HG02623 (cell line): ENCODE measurements around the gene TCHP.
A peak's percentile ranks its signal among the peaks of the same experiment; 100 is the strongest.
"Not testable (repeated sequence)": the region's sequence is repeated elsewhere in the genome, so short reads cannot be mapped to it uniquely, and the experiment has no call there.

Experiments
- ATAC-seq: cut with Tn5 transposase; IDR thresholded peaks from one replicate; pipeline ENCODE4 v1.9.1; 2021; ENCODE audit warnings: moderate library complexity; ENCODE audit not compliant: unreplicated experiment

TCHP gene, protein sequence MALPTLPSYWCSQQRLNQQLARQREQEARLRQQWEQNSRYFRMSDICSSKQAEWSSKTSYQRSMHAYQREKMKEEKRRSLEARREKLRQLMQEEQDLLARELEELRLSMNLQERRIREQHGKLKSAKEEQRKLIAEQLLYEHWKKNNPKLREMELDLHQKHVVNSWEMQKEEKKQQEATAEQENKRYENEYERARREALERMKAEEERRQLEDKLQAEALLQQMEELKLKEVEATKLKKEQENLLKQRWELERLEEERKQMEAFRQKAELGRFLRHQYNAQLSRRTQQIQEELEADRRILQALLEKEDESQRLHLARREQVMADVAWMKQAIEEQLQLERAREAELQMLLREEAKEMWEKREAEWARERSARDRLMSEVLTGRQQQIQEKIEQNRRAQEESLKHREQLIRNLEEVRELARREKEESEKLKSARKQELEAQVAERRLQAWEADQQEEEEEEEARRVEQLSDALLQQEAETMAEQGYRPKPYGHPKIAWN

DNA sequence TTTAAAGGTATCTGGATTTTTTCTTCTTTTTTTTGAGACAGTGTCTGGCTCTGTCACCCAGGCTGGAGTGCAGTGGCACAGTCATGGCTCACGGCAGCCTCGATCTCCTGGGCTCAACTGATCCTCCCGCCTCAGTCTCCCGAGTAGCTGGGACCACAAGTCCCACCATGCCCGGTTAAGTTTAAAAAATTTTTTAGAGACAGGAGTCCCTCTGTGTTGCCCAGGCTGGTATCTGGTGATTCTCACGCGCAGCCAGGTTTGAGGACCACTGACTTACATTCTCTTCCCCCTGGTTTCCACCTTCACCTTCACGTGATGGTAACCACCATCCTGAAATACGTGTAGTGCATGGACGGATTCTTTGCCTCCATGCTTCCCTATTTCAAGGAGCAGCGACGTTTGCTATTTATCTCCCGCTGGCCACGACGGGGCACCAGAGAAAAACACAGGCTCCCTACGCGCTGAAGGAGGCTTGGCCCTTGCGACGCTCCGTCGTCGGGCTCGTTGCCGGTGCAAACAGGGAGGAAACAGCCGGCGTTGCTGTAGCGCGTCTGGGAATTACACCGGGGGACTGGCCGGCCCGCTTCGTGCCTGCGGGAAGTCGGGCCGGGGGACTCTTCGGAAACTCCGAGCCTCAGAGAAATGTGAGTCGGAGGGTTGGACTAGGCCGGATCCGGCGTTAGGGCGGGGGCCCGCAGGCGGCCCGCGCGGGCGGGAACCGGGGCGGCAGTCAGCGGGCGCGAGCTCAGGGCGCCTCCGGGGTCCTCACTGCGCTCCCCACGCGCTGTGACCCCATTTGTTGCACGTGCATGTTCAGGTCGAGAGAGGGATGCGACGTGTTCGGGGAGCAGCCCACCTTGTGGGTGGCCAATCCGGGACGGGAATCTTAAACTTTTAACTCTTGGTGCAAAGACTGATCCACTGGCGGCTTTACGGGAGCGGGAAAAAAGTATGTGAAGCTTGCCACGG lies at the start of gene TCHP:
Gene TCHP (plus strand): TSS at position 492 of the 969 bp plus-strand sequence. CDS start 2,753 bp downstream, outside the sequence.
- peak; percentile 68 for ATAC-seq

DNA sequence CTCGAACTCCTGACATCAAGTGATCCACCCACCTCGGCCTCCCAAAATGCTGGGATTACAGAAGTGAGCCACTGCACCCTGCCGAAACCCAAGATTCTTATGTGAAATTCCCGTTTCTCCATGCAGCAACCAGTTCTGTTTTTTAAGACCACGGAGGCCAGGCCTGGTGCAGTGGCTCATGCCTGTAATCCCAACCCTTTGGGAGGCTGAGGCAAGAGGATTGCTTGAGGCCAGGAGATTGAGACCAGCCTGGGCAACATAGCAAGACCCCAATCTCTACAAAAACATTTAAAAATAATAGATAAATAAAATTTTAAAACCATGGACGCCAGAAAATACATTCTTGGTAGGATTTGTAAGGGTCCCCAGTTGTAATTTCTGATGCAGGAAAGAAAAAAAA lies 49.6 kb upstream of the TCHP start:
- not testable (repeated sequence) for ATAC-seq

DNA sequence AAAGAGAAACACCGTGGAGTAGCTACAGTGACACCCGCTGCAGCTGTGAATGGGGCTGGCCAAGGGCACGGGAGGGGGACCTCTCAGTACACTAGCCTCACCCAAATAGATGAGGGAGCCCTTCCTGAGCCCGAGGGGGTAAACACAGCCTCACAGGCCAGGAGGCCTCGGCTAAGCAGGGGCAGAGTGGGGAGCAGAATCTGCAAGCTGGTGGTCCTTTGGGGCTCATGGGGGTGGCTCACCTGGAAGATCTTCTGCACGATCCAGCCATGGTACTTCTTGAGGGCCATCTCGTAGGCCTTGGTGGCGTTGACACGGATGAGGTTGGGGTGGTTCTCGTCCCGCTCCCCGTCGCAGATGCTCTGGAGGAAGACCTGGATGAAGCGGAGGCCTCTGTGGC lies 44.7 kb upstream of the TCHP start:
- ATAC-seq, result no peak

DNA sequence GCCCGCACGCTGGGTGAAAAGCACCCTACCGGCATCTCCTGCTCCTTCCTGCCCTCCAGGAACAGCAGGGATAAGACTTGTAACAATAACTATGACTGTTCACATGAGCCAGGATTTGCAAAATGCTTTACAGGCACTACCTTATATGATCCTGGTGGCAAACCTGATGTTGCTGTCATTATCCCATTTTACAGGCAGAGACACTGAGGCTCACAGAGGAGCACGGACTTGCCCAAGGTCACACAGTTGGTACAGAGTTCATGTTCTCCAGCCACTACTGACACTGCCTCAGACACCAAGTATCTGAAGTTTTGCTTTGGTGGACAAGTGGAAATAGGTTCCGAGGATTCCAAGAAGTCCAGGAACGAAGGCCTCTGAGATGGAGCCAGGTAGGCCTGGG lies 42.4 kb upstream of the TCHP start:
- no peak for ATAC-seq

DNA sequence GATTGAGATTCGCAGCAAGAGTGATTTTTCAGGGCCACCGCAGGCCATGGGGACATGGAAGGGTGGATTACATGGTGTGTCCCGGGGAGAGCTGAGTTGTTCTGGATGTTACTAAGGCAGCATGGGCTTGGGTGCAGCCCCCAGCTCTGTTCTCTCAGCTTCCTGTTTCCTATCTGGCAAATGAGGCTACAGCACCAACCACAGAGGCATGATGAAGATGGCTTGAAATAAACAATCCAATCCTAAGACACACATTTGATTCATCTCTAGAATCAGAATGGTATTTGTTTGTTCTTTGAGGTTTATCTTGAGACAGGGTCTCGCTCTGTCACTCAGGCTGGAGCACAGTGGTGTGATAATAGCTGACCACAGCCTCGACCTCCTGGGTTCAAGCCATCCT lies 41.3 kb upstream of the TCHP start:
- no peak for ATAC-seq

DNA sequence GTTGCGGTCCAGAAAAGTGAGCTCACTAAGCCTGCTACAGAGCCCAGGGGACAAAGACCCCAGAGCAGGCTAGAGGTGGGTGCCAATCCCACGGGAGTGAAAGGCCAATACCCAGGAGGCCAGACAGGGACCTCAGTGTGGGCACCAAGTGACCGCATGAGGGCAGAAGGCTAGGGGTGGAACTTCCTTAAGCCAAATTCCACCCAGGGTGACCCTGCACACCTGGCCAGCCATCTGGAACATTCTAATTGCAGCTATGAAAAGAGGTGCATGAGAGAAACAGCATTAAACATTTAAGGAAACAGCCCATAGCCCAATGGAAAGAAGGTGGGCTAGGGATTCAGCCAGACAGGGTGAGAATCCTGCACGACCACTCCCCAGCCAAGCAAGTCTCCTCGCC lies 39.1 kb upstream of the TCHP start:
- no peak for ATAC-seq

DNA sequence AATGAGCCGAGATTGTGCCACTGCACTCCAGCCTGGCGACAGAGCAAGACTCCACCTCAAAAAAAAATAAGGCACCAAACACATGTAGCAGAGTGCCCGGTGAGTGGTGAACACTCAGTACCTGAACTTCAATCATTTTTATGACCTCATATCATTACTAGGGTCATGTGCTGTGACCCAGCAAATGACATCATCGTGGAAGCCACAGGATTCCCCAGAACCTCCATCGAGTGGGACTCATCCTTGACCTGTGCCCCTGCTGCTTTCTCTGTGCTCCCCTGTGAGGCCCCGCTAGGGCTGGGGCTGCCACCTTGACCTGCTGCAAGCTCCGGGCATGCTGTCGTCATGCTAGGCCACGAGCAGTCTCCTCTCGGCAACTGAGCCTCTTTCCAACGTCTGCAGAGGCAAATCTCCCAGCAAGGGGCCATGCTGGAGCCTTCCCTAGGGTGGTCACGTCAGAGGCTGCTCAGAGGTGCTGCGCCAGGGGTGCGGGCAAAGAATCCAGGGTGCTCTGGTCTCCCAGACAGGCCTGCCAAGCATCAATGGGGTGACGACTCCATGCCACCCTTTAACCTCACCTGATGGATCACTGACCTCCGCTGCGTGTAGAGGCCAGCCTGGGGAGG lies 38.3 kb upstream of the TCHP start:
- ATAC-seq, result no peak

DNA sequence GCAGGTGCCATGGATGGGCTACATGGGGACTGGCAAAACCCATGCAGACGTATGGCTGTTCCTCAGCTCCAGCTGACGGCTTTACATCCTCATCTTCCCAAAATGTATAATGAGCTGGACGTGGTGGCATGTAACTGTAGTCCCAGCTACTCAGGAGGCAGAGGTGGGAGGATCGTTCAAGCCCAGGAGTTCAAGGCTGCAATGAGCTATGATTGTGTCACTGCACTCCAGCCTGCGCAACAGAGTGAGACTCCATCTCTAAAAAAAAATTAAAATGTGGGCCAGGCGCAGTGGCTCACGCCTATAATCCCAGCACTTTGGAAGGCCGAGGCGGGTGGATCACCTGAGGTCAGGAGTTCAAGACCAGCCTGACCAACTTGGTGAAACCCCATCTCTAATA lies 37.6 kb upstream of the TCHP start:
- not testable (repeated sequence) for ATAC-seq

DNA sequence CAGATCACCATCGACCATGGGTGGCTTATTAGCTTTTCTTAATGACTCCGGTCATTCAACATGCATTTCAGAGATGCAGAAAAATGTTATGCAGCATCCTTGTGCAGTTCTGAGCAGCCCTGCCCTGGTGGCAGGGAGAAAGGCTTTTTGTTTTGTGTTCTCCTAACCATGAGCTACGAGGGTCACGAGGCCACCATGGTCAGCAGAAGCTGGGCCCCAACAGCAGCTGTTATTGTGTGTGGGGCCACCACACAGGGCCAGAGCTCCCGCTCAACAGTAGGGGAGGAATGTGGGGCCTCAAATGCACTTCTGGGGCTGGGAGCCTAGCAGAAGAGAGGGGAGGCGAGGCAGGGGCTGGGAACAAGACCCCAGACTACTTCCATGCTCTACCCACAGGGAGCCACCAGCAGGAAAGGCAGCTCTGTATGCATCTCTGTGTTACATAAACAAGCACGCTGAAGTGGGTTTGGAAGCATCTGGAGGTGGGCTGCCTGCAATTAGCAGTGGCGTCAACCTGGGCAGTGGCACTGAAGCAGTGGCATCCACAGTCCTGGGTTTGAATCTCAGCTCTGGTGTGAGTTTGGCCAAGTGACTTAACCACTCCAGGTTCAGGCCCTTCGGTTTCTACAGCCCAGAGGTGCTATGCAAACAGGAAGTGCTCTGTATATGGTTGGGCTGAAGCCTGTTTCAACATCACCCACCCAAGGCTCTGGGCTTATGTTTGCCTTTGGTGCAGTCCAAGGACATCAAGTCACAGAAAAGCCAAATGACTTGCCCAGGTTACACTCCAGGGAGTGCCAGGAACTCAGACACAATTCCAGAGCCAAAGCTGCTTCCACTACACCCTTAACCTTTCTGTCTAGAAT lies 36.0 kb upstream of the TCHP start:
- no peak for ATAC-seq

DNA sequence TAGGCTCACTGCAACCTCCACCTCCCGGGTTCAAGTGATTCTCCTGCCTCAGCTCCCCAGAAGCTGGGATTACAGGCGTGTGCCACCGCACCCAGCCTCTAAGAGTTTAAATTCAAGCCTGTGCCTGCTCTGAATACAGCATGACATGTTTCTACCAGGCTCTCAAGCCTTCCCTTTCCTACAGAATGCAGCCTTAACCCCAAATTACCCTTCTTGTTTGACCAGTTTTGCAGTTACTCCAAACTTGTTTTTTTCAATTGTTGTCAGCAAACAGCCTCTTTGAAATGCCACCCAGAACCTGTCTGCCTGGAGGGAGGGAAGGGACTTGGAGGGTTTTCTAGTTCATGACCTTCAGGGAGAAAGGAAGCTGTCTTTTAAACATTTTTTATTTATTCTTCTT lies 35.2 kb upstream of the TCHP start:
- ATAC-seq, result no peak

DNA sequence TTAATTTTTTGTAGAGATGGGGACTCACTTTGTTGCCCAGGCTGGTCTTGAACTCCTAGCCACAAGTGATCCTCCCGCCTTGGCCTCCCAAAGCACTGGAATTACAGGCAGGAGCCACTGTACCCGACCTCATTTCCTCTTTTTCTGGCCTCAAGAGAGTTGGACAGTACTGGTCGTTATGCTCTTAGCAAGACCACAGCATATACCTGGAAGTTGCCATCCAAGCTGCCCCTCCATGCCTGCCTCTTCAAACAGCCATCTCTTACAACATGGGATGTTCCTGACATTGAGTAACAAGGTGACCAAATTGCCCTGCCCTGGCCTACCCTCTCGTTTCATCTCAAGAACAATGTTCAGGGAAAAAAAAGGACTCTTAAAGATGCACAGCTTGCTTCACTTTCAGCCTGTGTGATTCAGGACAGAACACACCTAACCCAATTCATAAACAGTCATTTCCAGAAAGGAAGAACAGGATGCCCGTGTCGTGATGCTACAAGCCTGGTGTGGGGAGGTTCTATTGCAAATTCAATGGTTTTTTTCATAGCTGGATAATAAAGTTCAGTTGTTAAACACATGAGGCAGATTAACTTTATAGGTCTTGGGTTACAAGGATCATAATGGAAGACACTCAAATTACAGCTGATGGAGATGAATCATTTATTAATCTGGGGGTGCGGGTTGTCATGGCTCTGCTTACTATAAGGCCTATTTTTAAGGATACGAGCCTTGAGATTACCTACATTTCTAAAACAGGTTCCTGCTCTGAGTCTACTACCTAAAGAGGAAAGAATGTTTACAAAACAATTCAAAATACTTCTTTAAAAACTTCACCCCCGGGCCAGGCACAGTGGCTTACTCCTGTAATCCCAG lies 31.7 kb upstream of the TCHP start:
- no peak for ATAC-seq

DNA sequence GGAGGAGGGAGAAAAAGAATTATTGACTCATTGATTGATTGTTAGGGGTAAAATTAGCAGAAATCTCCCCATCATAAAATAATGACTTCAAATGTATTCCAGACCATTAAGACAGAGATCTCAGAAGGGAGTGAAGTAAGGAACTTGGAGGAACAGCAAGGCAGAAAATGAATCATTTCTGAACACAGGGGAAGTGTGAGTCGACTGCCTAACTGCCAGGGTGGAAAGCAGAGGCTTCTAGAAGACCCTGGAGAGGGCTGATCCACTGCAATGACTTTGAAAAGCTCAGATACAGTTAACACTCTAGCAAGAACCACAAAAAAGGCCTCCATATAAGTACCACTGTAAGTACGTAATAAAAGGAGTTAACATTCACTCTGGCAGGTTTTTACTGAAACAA lies 29.4 kb upstream of the TCHP start:
- ATAC-seq, result no peak

DNA sequence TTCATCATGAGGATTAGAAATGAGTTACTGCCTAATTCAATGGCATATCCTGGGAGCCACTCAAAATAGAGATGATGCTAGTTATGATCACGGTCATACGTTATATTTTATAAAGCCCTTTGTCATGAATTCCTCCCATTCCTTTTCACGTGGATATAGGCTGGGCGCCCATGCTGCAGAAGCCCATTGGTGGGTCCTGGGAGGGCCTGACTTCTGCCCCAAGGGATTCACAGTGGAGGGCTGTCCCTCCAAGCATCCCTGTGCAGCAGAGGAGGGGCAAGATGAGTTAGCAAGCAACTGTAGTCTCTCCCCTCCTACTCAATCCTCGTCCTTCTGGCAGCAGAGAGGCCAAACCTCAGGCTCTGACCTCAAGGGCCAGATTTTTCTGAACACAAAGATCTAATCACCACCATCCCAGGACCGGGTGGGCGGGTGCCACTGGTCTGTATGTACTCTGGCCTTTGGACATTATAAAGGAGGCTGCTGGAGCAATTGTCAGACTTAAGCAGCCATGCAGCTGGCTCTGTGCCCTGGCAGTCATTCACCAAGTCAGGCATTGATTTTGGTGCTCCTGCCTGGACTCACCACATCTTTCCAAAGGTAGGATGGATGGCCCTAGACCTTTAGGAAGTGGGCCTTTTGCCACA lies 28.3 kb upstream of the TCHP start:
- ATAC-seq, result no peak

DNA sequence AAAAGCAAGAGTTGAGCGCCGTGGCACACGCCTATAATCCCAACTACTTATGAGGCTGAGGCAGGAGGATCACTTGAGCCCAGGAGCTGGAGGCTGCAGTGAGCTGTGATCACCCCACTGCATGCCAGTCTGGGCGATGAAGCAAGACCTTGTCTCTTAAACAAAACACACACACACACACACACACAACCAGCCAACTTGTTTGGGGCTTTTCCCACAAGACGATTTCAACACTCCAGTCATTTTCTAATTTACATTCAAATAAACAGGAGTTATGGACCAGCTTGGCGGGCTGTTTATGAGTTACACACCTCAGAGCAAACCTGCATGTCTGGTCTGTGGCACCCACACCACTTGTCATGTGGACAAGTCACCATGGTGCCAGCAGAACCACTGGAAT lies 26.4 kb upstream of the TCHP start:
- ATAC-seq, result no peak

DNA sequence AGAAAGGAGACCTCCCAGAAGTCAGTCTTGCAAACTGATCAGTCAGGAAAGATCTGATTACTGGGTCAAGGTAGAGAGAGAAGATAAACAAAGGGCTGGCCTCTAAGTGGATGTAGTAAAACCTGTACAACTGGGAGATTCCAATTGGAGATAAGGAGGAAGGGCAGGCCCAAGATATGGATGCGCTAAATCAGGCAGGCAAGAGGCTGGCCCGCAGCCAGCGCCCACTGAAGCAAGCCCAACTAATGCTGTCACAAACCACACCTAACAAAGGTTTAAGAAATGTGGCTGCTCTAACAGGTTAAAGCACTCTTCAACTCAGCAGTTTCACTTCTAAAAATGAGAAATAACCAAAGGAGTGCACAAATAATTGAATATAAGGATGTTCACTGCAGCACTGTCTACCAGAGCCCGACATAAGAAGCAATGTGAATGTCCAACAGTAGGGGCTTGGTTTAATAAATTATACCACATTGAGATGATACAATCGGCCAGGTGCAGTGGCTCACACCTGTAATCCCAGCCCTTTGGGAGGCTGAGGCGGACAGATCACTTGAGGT lies 24.4 kb upstream of the TCHP start:
- ATAC-seq, result no peak

DNA sequence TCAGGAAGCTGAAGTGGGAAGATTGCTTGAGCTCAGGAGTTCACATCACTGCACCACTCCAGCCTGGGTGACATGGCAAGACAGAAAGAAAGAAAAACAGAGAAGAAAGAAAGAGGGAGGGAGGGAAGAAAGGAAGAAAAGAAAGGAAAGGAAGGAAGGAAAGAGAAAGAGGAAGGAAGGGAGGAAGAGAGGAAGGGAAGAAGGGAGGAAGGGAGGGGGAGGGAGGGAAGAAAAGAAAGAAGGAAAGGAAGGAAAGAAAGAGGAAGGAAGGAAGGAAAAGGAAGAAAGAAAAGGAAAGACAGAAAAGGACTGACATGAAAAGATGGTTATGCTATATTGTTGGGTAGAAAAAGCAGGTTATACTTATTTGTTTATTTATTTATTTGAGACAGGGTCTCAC lies 23.7 kb upstream of the TCHP start:
- ATAC-seq, result no peak

DNA sequence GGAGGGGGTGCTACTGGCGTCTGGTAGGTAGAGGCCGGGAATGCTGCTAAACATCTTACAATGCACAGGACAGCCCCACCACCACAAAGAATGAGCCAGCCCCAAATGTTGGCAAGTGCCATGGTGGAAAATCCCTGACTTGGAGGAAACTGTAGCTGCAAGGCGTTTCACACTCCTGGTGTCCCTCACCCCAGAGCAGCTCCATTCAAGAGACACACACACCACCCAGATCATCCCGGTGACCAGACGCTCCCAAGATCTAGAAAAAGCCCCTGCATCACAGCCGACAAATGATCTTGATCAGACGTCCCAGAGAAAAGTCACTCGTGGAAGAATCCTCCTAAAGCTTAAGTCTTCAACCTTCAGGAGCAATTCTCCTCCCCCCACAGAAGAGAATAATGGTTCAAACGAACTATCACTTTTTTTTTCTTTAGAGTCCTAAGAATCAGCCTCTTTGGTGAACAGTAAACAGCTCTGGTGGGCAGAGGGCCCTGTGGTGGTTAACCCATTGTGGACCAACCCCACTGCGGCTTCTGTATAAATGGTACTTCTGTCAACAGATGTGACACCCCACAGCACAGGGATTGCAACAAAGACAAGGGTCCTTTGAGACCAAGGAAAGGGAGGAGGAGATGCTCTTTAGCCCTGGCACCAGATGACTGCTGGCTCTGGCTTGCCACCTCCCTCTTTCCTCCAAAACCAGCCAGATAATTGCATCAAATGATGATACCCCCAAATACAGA lies 22.4 kb upstream of the TCHP start:
- no peak for ATAC-seq

DNA sequence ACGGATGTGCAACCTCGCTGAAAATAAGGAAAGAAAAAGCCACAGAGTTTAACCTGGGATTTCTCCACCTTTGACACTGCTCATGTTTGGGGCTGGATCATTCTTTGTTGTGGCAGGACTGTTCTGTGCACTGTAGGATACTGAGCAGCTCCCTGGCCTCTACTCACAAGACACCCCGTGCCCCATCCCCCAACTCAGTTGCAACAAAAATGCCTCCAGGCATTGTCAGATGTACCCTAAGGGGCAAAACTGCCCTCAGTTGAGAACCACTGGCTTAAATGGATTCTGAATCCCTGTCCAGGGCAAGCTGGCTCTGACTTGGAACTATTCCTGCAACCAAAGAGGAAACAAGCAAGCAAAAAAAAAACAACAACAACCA lies 21.8 kb upstream of the TCHP start:
- no peak for ATAC-seq
